K562 (cell line): ENCODE measurements around the gene RIC8B. TPM values are rescaled to one million over a fixed set of nuclear protein-coding genes. Genes with fewer than 3 reads are reported as not detected.

Experiments
- ATAC-seq: fragments of 200-7000 bp; cut with Tn5 transposase; 3 replicates; pipeline ENCODE4 v1.9.1; 2020; ENCODE audit warnings: moderate library complexity
- BruUV-seq: library from RNA; stranded (reverse); fragments of 400-500 nt; replicated peaks from 2 replicates; lab custom pipeline; 2021; lab: Mats Ljungman, UMichigan
- CTCF ChIA-PET: fragments of 300-600 bp; formaldehyde crosslinking; extraction: SDS; loops from one replicate; lab custom pipeline; 2021; ENCODE audit warnings: low intra/inter-chr PET ratio; lab: Yijun Ruan, JAX
- POLR2A ChIA-PET: fragments of 300-600, 350-650 bp; sonication (Branson Sonifier 250); formaldehyde crosslinking; extraction: SDS; loops from one replicate; lab custom pipeline; 2021; ENCODE audit warnings: antibody characterized with exemption, inconsistent platforms; lab: Yijun Ruan, JAX
- DNase-seq, 4 experiments: peaks; one replicate each; pipeline versions ENCODE4 v3.0.0 to v3.0.0-alpha.2; 2011 to 2018; ENCODE audit warnings: low spot score in 3 of 4, mixed read lengths in 3 of 4; ENCODE audit errors: extremely low read depth in 1 of 4
- FAIRE-seq: peaks from 2 replicates; lab custom pipeline; 2011; peaks lifted over from hg19 to GRCh38; lab: Jason Lieb, UNC
- H2AFZ ChIP-seq: 2 replicates; pipeline ENCODE4 v1.6.0; 2011; ENCODE audit warnings: low read depth, low read length, control low read depth, inconsistent platforms
- H3K27ac ChIP-seq: fragments of 200-600 bp; 3 replicates; pipeline ENCODE4 v1.8.0; 2011; ENCODE audit warnings: low read depth, mild to moderate bottlenecking, control low read depth, inconsistent platforms, low read length, moderate library complexity, mixed read lengths; ENCODE audit errors: extremely low read depth
- H3K27me3 ChIP-seq, 2 experiments: fragments of 300-600 bp in 1 of 2; 2 replicates in 1 of 2; 3 replicates in 1 of 2; pipeline versions ENCODE4 v1.6.0 to v1.8.0; 2011; ENCODE audit warnings: inconsistent platforms in 2 of 2, low read length in 2 of 2, mild to moderate bottlenecking in 1 of 2, mixed read lengths in 1 of 2, moderate library complexity in 1 of 2; ENCODE audit not compliant: control insufficient read depth in 2 of 2, insufficient read depth in 2 of 2
- H3K36me3 ChIP-seq: fragments of 300-600 bp; 3 replicates; pipeline ENCODE4 v1.8.0; 2011; ENCODE audit warnings: mild to moderate bottlenecking, low read length, inconsistent platforms; ENCODE audit not compliant: control insufficient read depth, insufficient read depth
- H3K4me1 ChIP-seq, 2 experiments: fragments of 200-600 bp in 1 of 2; replicated peaks in 1 of 2; 2 replicates in 1 of 2; 3 replicates in 1 of 2; pipeline versions ENCODE4 v1.5.1 to v1.8.0; 2011; ENCODE audit warnings: inconsistent platforms in 2 of 2, low read length in 2 of 2, mild to moderate bottlenecking in 1 of 2, mixed read lengths in 1 of 2, moderate library complexity in 1 of 2; ENCODE audit not compliant: control insufficient read depth in 2 of 2, insufficient read depth in 2 of 2
- H3K4me2 ChIP-seq: 2 replicates; pipeline ENCODE4 v1.6.1; 2011; ENCODE audit warnings: low read length, control low read depth, inconsistent platforms, mixed read lengths; ENCODE audit not compliant: insufficient read depth
- H3K4me3 ChIP-seq: fragments of 200-600 bp; sonication (generic), shearing (Covaris generic); 2 replicates; pipeline ENCODE4 v1.5.1; 2016; ENCODE audit warnings: control low read depth, inconsistent platforms
- H3K79me2 ChIP-seq: fragments of 200-600 bp; 3 replicates; pipeline ENCODE4 v1.8.0; 2011; ENCODE audit warnings: low read length, inconsistent platforms; ENCODE audit not compliant: control insufficient read depth, insufficient read depth
- H3K9ac ChIP-seq, 2 experiments: 2 replicates each; pipeline versions ENCODE4 v1.6.0 to v1.6.1; 2011; ENCODE audit warnings: low read depth in 2 of 2, low read length in 2 of 2, control low read depth in 1 of 2, inconsistent platforms in 1 of 2, mild to moderate bottlenecking in 1 of 2, mixed read lengths in 1 of 2; ENCODE audit not compliant: insufficient read depth in 1 of 2
- H3K9me1 ChIP-seq: one replicate; pipeline ENCODE4 v1.6.0; 2011; ENCODE audit warnings: inconsistent platforms, mild to moderate bottlenecking, low read length, moderate library complexity; ENCODE audit not compliant: control insufficient read depth, insufficient read depth
- H3K9me3 ChIP-seq: replicated peaks from 2 replicates; pipeline ENCODE4 v1.5.1; 2011; ENCODE audit warnings: low read depth, low read length, inconsistent platforms; ENCODE audit not compliant: control insufficient read depth, insufficient read depth
- H4K20me1 ChIP-seq: replicated peaks from 2 replicates; pipeline ENCODE4 v1.6.1; 2011; ENCODE audit warnings: low read length, inconsistent platforms, mixed read lengths; ENCODE audit not compliant: control insufficient read depth, insufficient read depth
- FOXJ3 ChIP-seq: sonication (generic); formaldehyde crosslinking; IDR thresholded peaks from 2 replicates; pipeline ENCODE4 v1.4.0; 2020; ENCODE audit warnings: mild to moderate bottlenecking, missing genetic modification reagents
- FOXK1 ChIP-seq: sonication (generic); formaldehyde crosslinking; IDR thresholded peaks from 2 replicates; pipeline ENCODE4 v1.8.0; 2022; ENCODE audit warnings: missing genetic modification reagents, mild to moderate bottlenecking, borderline replicate concordance
- GATAD2A ChIP-seq: fragments of 450-650 bp; IDR thresholded peaks from 2 replicates; pipeline ENCODE4 v1.6.1; 2017
- KDM4B ChIP-seq, 2 experiments: fragments of 450-650 bp in 1 of 2; sonication (generic) in 1 of 2; IDR thresholded peaks; 2 replicates each; pipeline ENCODE4 v1.6.1; 2016 to 2017; ENCODE audit warnings: borderline replicate concordance in 2 of 2, antibody characterized with exemption in 1 of 2, low read depth in 1 of 2, mild to moderate bottlenecking in 1 of 2
- NFRKB ChIP-seq: fragments of 450-650 bp; IDR thresholded peaks from 2 replicates; pipeline ENCODE4 v1.6.1; 2016; ENCODE audit warnings: low read depth
- RAD51 ChIP-seq: fragments of 450-650 bp; IDR thresholded peaks from 2 replicates; pipeline ENCODE4 v1.7.1; 2016; ENCODE audit warnings: low read depth, mild to moderate bottlenecking, borderline replicate concordance
- YBX1 ChIP-seq: fragments of 450-650 bp; IDR thresholded peaks from 2 replicates; pipeline ENCODE4 v1.7.1; 2016; ENCODE audit warnings: mild to moderate bottlenecking
- ZNF121 ChIP-seq: sonication (generic); formaldehyde crosslinking; conservative IDR thresholded peaks from 2 replicates; pipeline ENCODE4 v1.8.0; 2022; ENCODE audit warnings: missing genetic modification reagents
- ZNF398 ChIP-seq: fragments of 250-450 bp; sonication (Bioruptor Pico); IDR thresholded peaks from 2 replicates; pipeline ENCODE4 v1.8.0; 2021; ENCODE audit warnings: moderate library complexity, mild to moderate bottlenecking, inconsistent platforms
- ZNF584 ChIP-seq: fragments of 200-800 bp; sonication (Bioruptor generic); IDR thresholded peaks from 2 replicates; pipeline ENCODE4 v1.6.1; 2016; ENCODE audit warnings: low read depth, mild to moderate bottlenecking, missing genetic modification characterization, missing compliant biosample characterization
- WGBS: fragments of 100-300 bp; shearing (Covaris generic); methylation state at CpG from one replicate; pipeline ENCODE4 v1.1.6; 2016; ENCODE audit warnings: low coverage, mixed read lengths; ENCODE audit not compliant: insufficient coverage; ENCODE audit errors: missing lambda C conversion rate; 5-methylcytosine and 5-hydroxymethylcytosine counted together
- in situ Hi-C: fragments of 300-500 bp; cut with MboI; formaldehyde crosslinking; loops from 4 replicates; pipeline ENCODE4 v1.15.0; 2018; ENCODE audit warnings: inconsistent platforms, mixed read lengths
- intact Hi-C: fragments of 100-400 bp; cut with micrococcal nuclease; formaldehyde crosslinking; loops from 2 replicates; pipeline ENCODE4 v1.14.2; 2022
- polyA plus RNA-seq, 8 experiments: library from polyadenylated mRNA; depleted of rRNA in 4 of 8; stranded (reverse) in 5 of 8; unstranded in 3 of 8; fragments of >200 nt; fragmentation: Nextera tagmentation in 2 of 8; fragmentation: Illumina TruSeq in 1 of 8; extraction: Ambion mirVana in 2 of 8; extraction: Trizol in 1 of 8; gene quantifications; 2 replicates each; pipeline versions ENCODE4 v1.2.1 to v1.2.3, GENCODE V29; 2011 to 2014; ENCODE audit warnings: inconsistent platforms in 1 of 8, missing spikeins in 1 of 8
- total RNA-seq, 7 experiments: library from RNA; depleted of rRNA in 6 of 7; stranded (reverse); fragments of >200 nt in 6 of 7; fragmentation: Illumina TruSeq in 2 of 7; extraction: Trizol in 2 of 7; gene quantifications; 2 replicates each; pipeline versions ENCODE4 v1.2.1 to v1.2.3, GENCODE V29; 2011 to 2021; ENCODE audit warnings: low replicate concordance in 1 of 7
- TF ChIP-seq, protein P1 (sequence below): sonication (generic); formaldehyde crosslinking; IDR thresholded peaks from 2 replicates; pipeline ENCODE4 v1.8.0; 2022; ENCODE audit warnings: mild to moderate bottlenecking, missing genetic modification reagents

Gene RIC8B
- total and polyA plus RNA-seq, 9 of the 15 experiments (the other 6 are each of a cell fraction or from before 2014, with no cell fraction given) = 0.92 to 8.1 (median 4.8) TPM

DNA sequence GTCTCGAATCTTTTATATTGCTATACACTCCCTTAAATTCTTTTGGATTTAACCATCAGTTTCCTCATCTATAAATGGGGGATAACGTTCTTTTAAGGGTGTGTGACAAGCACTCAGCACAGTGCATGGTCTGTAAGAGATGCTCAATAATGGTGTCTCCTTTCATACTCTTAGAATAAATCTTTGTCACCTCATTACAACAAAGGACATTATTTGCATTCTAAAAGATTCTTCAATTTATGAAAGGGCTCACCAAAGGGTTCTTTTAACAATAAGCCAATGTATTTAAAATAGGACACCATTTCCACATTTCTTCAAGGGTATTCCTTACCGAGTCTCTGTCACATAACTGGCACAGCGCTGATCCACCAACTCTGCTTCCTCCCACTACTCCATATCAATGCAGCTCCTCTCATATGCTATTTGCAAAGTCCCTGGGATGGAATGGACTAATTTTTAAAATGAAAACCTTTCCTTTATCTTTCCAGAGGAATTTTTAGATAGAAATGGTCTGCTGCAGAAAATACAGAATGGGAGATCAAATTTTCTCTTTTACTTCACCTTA, 29.2 kb upstream of the RIC8B start:
- TF ChIP-seq ZNF121 (CRISPR knock-in tag) = no peak
- TF ChIP-seq ZNF584 (CRISPR knock-in tag) = no peak
- TF ChIP-seq, protein P1, sequence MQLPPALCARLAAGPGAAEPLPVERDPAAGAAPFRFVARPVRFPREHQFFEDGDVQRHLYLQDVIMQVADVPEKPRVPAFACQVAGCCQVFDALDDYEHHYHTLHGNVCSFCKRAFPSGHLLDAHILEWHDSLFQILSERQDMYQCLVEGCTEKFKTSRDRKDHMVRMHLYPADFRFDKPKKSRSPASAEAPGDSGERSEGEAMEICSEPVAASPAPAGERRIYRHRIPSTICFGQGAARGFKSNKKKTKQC (CRISPR knock-in tag) = no peak
- no peak for TF ChIP-seq RAD51
- no peak for TF ChIP-seq FOXK1 (CRISPR knock-in tag)
- no peak for TF ChIP-seq GATAD2A
- TF ChIP-seq ZNF398 (CRISPR knock-in tag) = no peak
- TF ChIP-seq KDM4B (IDR thresholded peaks at IDR 0.05; ENCODE audit: borderline replicate concordance in 2 of 2, low read depth in 1 of 2) = no peak
- no peak for TF ChIP-seq NFRKB
- TF ChIP-seq YBX1 = no peak
- TF ChIP-seq FOXJ3 = no peak
- Histone ChIP-seq H3K9ac (no peak overlapping the region), H3K27ac (no peak overlapping the region), H4K20me1 (no peaks in the 10 kb centered on the region), H3K27me3 (peaks cover 4 to 10% of the 10 kb centered on the region in 2 experiments), H3K4me1 (no peaks in the 10 kb centered on the region; a peak in 2 of 5 replicates), H3K36me3 (no peaks in the 10 kb centered on the region), H2AFZ (peak overlapping the region; percentile 67), H3K9me3 (no peaks in the 10 kb centered on the region), H3K9me1 (no peaks in the 10 kb centered on the region), H3K4me2 (no peak overlapping the region), H3K4me3 (no peak overlapping the region), H3K79me2 (no peaks in the 10 kb centered on the region)
- in situ Hi-C loops (no loop called here), intact Hi-C loops (no loop called here)
- no TSS peak for BruUV-seq
- ChIA-PET POLR2A (no interaction called here), CTCF (no interaction called here)
- DNase-seq (no peak), FAIRE-seq (no peak), ATAC-seq (no peak)
- 8% methylated on average over 4 of the region's 4 CpGs for WGBS
